PC-3 (cell line): ENCODE measurements around the gene ACTN4. TPM values are rescaled to one million over a fixed set of nuclear protein-coding genes. Genes with fewer than 3 reads are reported as not detected.

Experiments used
- ATAC-seq: fragments of 200-7000 bp; cut with Tn5 transposase; 2 replicates; pipeline ENCODE4 v1.9.1; 2020; ENCODE audit warnings: mild to moderate bottlenecking, moderate library complexity
- BruUV-seq: library from RNA; stranded (reverse); fragments of 400-500 nt; replicated peaks from 2 replicates; lab custom pipeline; 2021; lab: Mats Ljungman, UMichigan
- CTCF ChIA-PET: fragments of 300-600 bp; sonication (Branson Sonifier 250); formaldehyde crosslinking; loops from one replicate; lab custom pipeline; 2022; ENCODE audit warnings: antibody characterized with exemption; lab: Charles Lee
- POLR2A ChIA-PET: fragments of 300-600 bp; sonication (Branson Sonifier 250); formaldehyde crosslinking; loops from one replicate; lab custom pipeline; 2022; ENCODE audit warnings: antibody characterized with exemption; ENCODE audit not compliant: unreplicated experiment; lab: Charles Lee
- DNase-seq: peaks from one replicate; pipeline ENCODE4 v3.0.0-alpha.2; 2015
- H2AFZ ChIP-seq: fragments of 300-600 bp; sonication (generic); 2 replicates; pipeline ENCODE4 v1.6.0; 2016; ENCODE audit warnings: antibody characterized with exemption, low read length
- H3F3A ChIP-seq: fragments of 300-600 bp; sonication (generic); one replicate; pipeline ENCODE4 v1.6.0; 2017; ENCODE audit warnings: antibody characterized with exemption, low read length, control low read depth, mild to moderate bottlenecking; ENCODE audit not compliant: unreplicated experiment
- H3K27ac ChIP-seq: fragments of 300-600 bp; sonication (generic); 2 replicates; pipeline ENCODE4 v1.5.1; 2016; ENCODE audit warnings: mild to moderate bottlenecking, low read length
- H3K27me3 ChIP-seq: fragments of 300-600 bp; sonication (generic); 2 replicates; pipeline ENCODE4 v1.6.1; 2016; ENCODE audit warnings: low read length, mixed read lengths
- H3K36me3 ChIP-seq: fragments of 300-600 bp; sonication (generic); 2 replicates; pipeline ENCODE4 v1.6.1; 2016; ENCODE audit warnings: low read depth, mixed run types, low read length, mixed read lengths
- H3K4me1 ChIP-seq: fragments of 300-600 bp; sonication (generic); 2 replicates; pipeline ENCODE4 v1.5.1; 2016; ENCODE audit warnings: low read length; ENCODE audit not compliant: insufficient read depth
- H3K4me2 ChIP-seq: fragments of 300-600 bp; sonication (generic); 2 replicates; pipeline ENCODE4 v1.6.0; 2016; ENCODE audit warnings: low read length
- H3K4me3 ChIP-seq: fragments of 300-600 bp; sonication (generic); 2 replicates; pipeline ENCODE4 v1.5.1; 2016; ENCODE audit warnings: mild to moderate bottlenecking, low read length, mixed read lengths
- H3K79me2 ChIP-seq: fragments of 300-600 bp; sonication (generic); 2 replicates; pipeline ENCODE4 v1.6.1; 2017; ENCODE audit warnings: low read length, mixed read lengths
- H3K9ac ChIP-seq: fragments of 300-600 bp; sonication (generic); 2 replicates; pipeline ENCODE4 v1.6.0; 2016; ENCODE audit warnings: mild to moderate bottlenecking, low read length
- H3K9me2 ChIP-seq: fragments of 300-600 bp; sonication (generic); replicated peaks from 2 replicates; pipeline ENCODE4 v1.6.1; 2016; ENCODE audit warnings: mixed run types, low read length, mixed read lengths
- H3K9me3 ChIP-seq: fragments of 300-600 bp; sonication (generic); 2 replicates; pipeline ENCODE4 v1.6.1; 2016; ENCODE audit warnings: low read length, mixed read lengths
- H4K20me1 ChIP-seq: fragments of 300-600 bp; sonication (generic); 2 replicates; pipeline ENCODE4 v1.6.1; 2016; ENCODE audit warnings: low read length, mixed read lengths
- CTCF ChIP-seq: fragments of 300-600 bp; sonication (generic); conservative IDR thresholded peaks from 2 replicates; pipeline ENCODE4 v1.5.1; 2017; ENCODE audit warnings: antibody characterized with exemption, low read depth, mild to moderate bottlenecking, low read length
- EZH2 ChIP-seq: fragments of 300-600 bp; sonication (generic); IDR thresholded peaks from one replicate; pipeline ENCODE4 v1.6.1; 2017; ENCODE audit warnings: antibody characterized with exemption, mild to moderate bottlenecking, low read length; ENCODE audit not compliant: unreplicated experiment
- EZH2phosphoT487 ChIP-seq: fragments of 300-600 bp; sonication (generic); IDR thresholded peaks from 2 replicates; pipeline ENCODE4 v1.6.1; 2018; ENCODE audit warnings: mild to moderate bottlenecking, antibody characterized with exemption, low read length, borderline replicate concordance
- intact Hi-C: fragments of 100-400 bp; cut with micrococcal nuclease; formaldehyde crosslinking; loops from 2 replicates; pipeline ENCODE4 v1.9.0; 2023
- total RNA-seq: library from RNA; depleted of rRNA; stranded (reverse); fragments of >200 nt; gene quantifications from 2 replicates; pipeline ENCODE4 v1.2.3, GENCODE V29; 2014

ACTN4 gene
- total RNA-seq, 1 experiment from 2014 or later: 397 TPM

GRCh38 chr19:38710928-38711725 is 63.7 kb downstream of the ACTN4 start:
- Histone ChIP-seq H3K36me3 (peaks cover 88% of the 10 kb centered on the region), H4K20me1 (no peaks in the 10 kb centered on the region), H3K4me2 (no peak overlapping the region), H3K9ac (no peak overlapping the region), H3F3A (peaks cover 3% of the 10 kb centered on the region), H3K79me2 (peaks cover 16% of the 10 kb centered on the region; the same call in 1 of the 2 replicates), H3K4me1 (peaks cover 22% of the 10 kb centered on the region), H3K27me3 (no peaks in the 10 kb centered on the region), H3K9me3 (no peaks in the 10 kb centered on the region), H3K4me3 (no peak overlapping the region), H2AFZ (no peak overlapping the region), H3K9me2 (no peaks in the 10 kb centered on the region), H3K27ac (no peak overlapping the region)
- ChIA-PET POLR2A (no interaction called here), CTCF (no interaction called here)
- TF ChIP-seq CTCF (no peak), EZH2 (no peak), EZH2phosphoT487 (no peak)
- no TSS peak for BruUV-seq
- ATAC-seq (no peak), DNase-seq (no peak)
- intact Hi-C loops: no loop called here

GRCh38 chr19:38711726-38712153 is 64.3 kb downstream of the ACTN4 start:
- CTCF ChIA-PET: no interaction called here
- POLR2A ChIA-PET: no interaction called here

More at GRCh38 chr19:38711726-38712153, 64.3 kb downstream of the ACTN4 start:
- H3K4me1 ChIP-seq: peaks cover 17% of the 10 kb centered on the region
- H3K9ac ChIP-seq: no peak overlapping the region
- H3K4me3 ChIP-seq: no peak overlapping the region
- BruUV-seq: no TSS peak
- H3K79me2 ChIP-seq: peaks cover 16% of the 10 kb centered on the region; the same call in 1 of the 2 replicates
- no peaks in the 10 kb centered on the region for H3K9me2 ChIP-seq
- ATAC-seq (no peak), DNase-seq (no peak)
- no peaks in the 10 kb centered on the region for H3K9me3 ChIP-seq
- H3K36me3 ChIP-seq: peaks cover 88% of the 10 kb centered on the region
- no peak overlapping the region for H2AFZ ChIP-seq
- TF ChIP-seq CTCF (no peak), EZH2 (no peak)
- no peaks in the 10 kb centered on the region for H3K27me3 ChIP-seq
- no peak overlapping the region for H3K27ac ChIP-seq
- H3F3A ChIP-seq: peaks cover 3% of the 10 kb centered on the region
- no peaks in the 10 kb centered on the region for H4K20me1 ChIP-seq
- intact Hi-C loops: no loop called here
- H3K4me2 ChIP-seq: no peak overlapping the region
